GM21447 (cell line): ENCODE data around the gene GNB3.
"Not testable (repeated sequence)": the region's sequence is repeated elsewhere in the genome, so short reads cannot be mapped to it uniquely, and the experiment has no call there.

ENCODE experiments used
- ATAC-seq: cut with Tn5 transposase; IDR thresholded peaks from one replicate; pipeline ENCODE4 v1.9.1; 2021; ENCODE audit not compliant: unreplicated experiment

Gene GNB3

GRCh38 chr12:6874015-6874368 is 33.3 kb downstream of the GNB3 start:
- not testable (repeated sequence) for ATAC-seq

- not testable (repeated sequence) for ATAC-seq
Observed at GRCh38 chr12:6879824-6880223, 39.1 kb downstream of the GNB3 start.

GRCh38 chr12:6883252-6883651 is 42.5 kb downstream of the GNB3 start:
- no peak for ATAC-seq

GRCh38 chr12:6883683-6884082 is 43.0 kb downstream of the GNB3 start:
- ATAC-seq, result no peak

GRCh38 chr12:6884539-6884938 is 43.8 kb downstream of the GNB3 start:
- no peak for ATAC-seq

GRCh38 chr12:6886206-6886999 is 45.7 kb downstream of the GNB3 start:
- not testable (repeated sequence) for ATAC-seq

GRCh38 chr12:6887460-6887859 is 46.7 kb downstream of the GNB3 start:
- no peak for ATAC-seq

- ATAC-seq, result no peak
Observed at GRCh38 chr12:6888360-6888759, 47.6 kb downstream of the GNB3 start.

- not testable (repeated sequence) for ATAC-seq
Observed at GRCh38 chr12:6888794-6889193, 48.1 kb downstream of the GNB3 start.

- ATAC-seq, result not testable (repeated sequence)
Observed at GRCh38 chr12:6889775-6890573, 49.2 kb downstream of the GNB3 start.

- peak; percentile 92 for ATAC-seq
Observed at GRCh38 chr12:6890789-6891645, 50.3 kb downstream of the GNB3 start.

GRCh38 chr12:6891646-6892001 is 50.9 kb downstream of the GNB3 start:
- no peak for ATAC-seq

GRCh38 chr12:6892683-6893082 is 52.0 kb downstream of the GNB3 start:
- ATAC-seq, result not testable (repeated sequence)

GRCh38 chr12:6894321-6894720 is 53.6 kb downstream of the GNB3 start:
- no peak for ATAC-seq
